HG02981 (cell line): ENCODE results near the gene DCTD.

Experiments
- ATAC-seq: cut with Tn5 transposase; IDR thresholded peaks from one replicate; pipeline ENCODE4 v1.9.1; 2021; ENCODE audit warnings: mild to moderate bottlenecking, moderate library complexity; ENCODE audit not compliant: unreplicated experiment

The DCTD gene

DNA sequence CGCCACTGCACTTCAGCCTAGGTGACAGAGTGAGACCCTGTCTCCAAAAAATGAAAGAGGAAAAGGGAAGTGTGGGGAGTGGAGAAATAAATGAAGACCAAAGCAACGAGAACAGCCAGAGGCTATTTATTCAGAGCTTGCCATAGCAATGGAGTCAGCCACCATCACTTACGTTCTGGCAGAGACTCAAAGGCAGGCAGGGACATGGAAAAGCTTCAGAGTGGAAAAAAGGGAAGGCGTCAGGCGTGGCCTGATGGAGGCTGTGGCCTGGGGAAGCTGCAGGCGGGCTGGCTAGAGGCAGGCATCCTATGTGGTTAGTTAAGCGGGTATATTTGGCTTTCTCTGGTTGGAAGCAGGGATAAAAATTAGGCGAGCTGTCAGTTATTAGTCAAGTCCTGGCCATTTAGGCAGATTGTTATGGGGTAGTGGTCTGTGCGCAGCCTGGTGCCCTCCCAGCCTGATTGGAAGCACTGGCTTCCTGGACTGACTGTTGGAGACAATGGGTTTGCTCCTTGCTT, 73.3 kb downstream of the DCTD start:
- no peak for ATAC-seq

DNA sequence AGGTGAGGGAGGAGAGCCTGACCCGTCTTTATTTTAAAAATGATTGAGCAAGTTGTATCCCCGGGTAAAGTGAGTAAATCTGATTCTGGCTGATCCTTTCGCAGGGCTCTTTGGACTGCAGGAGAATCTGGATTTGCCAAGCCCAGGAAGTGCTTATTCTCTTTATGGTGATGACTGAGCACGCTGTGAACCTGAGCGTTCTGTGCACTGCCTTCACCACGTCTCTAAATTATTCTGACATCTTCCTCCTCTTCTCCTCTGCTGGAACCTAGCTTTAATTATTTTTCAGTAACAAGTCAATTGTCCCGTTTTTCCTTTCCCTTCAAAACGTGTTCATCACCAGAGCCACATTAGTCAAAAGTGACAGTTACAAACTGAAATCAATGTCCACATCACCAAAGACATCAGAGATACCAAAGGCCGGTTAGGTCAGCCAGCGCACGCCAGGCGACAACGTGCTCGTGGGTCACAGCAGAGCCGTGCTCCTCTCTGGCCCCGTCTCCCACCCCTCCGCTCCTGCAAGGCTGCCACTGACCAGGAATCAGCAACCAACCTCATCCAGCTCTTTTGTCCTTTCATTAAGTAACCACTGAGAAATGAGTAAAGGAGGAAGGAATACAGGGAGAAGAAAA, 74.3 kb downstream of the DCTD start:
- no peak for ATAC-seq

DNA sequence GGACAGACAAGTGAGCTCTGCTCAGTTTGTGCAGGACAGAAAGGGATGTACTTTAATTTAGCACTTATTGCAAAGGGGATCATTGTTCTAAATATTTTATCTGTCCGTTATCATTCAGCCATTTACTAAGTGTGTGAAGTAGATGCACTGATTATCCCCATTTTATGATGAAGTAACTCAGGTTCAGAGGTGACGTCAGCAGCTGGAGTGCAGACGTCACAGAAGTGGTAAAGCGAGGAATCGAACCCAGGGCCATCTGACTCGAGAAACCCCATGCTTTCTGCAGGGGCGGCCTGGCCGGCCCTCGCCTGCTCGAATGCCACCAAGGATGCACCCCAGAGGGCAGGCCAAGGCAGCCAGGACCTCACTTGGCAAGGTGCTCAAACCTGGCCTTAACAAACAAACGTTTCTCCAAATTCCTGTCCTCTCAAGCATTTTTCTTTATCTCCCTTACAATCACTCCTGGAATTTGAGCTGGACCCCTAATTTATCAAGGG, 75.0 kb downstream of the DCTD start:
- no peak for ATAC-seq

DNA sequence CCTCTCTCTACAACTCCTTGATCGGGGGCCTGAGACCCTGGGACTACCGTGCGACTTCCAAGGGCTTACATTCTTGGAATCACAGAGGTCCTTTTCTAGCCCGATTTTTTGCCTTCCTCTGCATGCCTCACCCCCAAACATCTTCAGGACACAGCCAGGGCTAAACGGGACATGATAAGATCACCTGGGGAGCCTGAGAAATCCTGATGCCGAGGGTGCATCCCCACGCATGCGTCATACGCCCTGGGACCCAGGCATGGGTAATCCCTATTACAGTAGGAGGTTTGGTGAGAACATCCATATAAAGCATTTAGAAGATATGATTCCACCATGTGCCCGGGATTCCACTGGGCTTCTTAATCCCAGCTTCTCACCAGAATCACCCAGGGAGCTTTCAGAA, 77.1 kb downstream of the DCTD start:
- no peak for ATAC-seq
